GOT3 (cell line): ENCODE results near the gene LRRC8A.

Experiments used
- DNase-seq: peaks from one replicate; lab custom pipeline; 2025; ENCODE audit warnings: mixed read lengths; lab: John Stamatoyannopoulos, UW

The LRRC8A gene

GRCh38 chr9:128901822-128902221 lies 19.9 kb downstream of the LRRC8A start:
- DNase-seq = no peak

DNA sequence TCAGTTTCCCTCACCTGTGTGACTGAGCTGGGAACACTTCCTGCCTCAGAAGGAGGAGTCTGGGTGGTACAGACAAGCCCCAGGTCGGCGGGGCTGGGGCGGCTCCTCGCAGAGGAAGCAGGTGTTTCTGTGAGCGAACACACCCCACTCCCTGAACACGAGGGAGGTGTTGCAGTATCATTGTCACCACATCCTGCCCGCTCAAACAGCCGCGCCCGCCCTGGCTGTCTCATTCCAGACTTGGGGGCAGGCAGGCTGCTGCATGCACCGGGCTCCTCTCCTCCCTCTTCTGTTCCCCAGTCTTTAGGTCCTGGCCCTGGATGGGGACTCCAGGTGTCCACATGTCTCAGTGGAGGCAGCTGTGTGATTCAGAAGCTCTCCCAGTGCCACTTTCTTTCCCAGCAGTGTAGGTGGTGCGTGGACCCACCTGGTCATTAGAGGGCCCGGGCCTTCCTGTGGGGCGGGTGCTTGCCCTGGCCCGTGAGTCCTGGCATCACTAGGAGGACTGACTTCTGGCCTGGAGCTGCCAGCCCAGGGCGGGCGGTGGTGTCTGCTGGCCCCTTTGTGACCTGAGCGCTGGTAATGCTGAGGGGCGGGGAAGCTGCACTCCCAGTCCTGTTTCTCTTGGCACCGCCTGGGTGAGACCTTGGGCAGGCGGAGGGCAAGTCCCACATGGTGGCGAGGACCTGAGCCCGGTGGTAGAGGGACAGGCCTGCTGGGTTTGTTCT lies 20.6 kb downstream of the LRRC8A start:
- no peak for DNase-seq

GRCh38 chr9:128903079-128903461 lies 21.1 kb downstream of the LRRC8A start:
- DNase-seq = no peak

GRCh38 chr9:128903871-128904620 lies 22.1 kb downstream of the LRRC8A start:
- no peak for DNase-seq

- DNase-seq = no peak
These were observed 24.0 kb downstream of the LRRC8A start for GRCh38 chr9:128905964-128906363.

DNA sequence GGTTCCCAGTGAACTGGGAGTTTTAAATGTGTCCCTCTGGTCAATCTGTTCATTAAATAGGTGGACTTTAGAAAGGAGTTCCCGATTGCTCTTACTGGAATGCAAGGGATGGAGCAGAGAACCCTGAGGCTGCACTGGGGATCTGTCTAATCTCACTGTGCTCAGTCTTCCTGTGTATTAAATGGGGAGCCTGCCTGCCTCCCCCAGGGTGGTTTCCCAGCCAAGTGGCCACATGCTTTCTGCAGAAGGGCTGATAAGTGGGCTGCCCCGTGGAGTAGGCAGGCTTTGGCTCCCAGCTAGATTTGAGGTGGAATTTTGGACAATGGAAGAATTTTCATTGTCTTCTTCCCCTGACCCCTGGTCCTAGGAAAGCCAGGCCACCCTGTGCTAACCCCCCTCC lies 24.8 kb downstream of the LRRC8A start:
- no peak for DNase-seq

- DNase-seq = no peak
These were observed 26.4 kb downstream of the LRRC8A start for GRCh38 chr9:128908372-128908771.

- no peak for DNase-seq
These were observed 27.9 kb downstream of the LRRC8A start for GRCh38 chr9:128909859-128910258.

DNA sequence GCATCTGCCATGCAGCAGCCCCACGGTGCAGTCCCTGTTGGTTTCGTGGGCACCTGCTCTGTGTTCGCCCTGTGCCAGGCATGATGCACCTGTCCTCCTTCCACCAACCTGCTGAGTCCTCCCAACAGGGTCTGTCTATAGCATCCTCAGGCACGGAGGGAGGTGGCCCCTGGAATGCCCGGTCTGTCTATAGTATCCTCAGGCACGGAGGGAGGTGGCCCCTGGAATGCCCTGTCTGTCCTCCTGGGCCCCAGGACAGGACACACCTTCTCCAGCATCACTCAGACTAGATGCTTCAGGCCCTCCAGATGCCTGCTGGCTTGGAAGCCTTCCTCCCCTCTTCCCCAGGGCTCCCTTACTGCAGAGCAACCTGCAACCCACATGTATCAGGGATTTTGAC lies 29.0 kb downstream of the LRRC8A start:
- DNase-seq = no peak

DNA sequence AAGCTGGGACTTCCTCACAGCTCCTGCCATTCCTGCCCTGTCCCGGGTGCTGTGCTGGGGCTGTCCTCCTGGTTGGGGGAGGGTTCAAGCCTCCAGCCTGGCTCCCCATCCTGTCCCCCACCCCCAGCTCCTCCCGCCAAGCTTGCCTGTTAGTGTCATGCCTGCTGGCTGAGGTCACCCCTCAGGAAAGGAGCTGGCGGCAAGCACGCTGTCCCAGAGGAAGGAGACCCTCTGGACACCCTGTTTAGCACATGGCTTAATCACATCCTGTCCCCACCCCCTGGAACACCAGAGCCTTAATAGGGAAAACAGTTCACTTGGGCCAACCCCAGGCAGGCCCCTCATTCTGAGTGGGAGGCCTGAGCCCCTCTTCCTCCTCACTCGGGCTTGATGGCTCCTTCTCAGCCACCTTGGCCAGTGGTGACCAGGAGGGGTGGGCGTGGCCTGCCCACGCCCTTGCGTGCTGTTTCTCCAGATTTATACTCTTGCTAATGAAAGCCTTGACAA lies 29.6 kb downstream of the LRRC8A start:
- DNase-seq = no peak

GRCh38 chr9:128912270-128912853 lies 30.4 kb downstream of the LRRC8A start:
- DNase-seq = no peak

DNA sequence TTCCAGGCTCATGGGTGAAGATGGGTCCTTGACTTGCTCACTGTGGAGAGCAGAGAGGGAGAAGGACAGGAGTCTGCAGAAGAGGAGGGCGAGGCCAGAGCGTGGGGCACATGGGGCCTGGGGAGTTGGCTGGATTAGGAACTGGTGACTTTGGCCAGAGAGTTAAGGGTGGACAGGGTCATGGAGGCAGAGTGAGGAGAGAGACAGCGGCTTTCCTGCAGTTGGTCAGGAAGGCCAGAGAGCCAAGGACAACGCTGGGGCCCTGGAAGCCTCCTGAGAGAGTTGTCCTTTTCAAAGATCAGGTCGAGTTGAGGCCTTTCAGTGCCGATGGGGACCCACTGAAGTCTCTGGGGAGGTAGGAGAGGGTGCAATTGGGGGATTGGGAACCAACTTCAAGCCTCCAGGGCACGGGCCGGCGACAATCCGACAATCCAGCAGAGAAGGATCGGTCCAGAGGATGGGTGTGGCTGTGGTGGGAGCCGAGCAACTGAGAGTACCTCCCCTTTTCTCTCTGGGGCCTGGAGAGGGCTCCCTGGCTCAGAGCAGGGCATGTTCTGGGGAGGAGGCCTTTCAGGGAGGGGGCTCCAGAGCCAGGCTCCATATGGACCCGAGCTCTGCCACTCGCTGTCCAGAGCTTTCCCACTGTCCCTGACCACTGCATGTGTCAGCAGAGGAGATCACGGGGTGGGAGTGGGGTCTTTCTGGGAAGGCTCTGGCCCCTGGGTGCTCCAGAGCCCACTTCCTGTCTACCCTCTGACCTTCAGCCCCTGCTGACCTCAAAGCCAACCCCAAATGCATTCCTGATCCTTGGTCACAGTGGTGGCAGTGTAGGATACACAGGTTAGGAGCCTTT lies 31.3 kb downstream of the LRRC8A start:
- no peak for DNase-seq

GRCh38 chr9:128913995-128914772 lies 32.3 kb downstream of the LRRC8A start:
- no peak for DNase-seq

DNA sequence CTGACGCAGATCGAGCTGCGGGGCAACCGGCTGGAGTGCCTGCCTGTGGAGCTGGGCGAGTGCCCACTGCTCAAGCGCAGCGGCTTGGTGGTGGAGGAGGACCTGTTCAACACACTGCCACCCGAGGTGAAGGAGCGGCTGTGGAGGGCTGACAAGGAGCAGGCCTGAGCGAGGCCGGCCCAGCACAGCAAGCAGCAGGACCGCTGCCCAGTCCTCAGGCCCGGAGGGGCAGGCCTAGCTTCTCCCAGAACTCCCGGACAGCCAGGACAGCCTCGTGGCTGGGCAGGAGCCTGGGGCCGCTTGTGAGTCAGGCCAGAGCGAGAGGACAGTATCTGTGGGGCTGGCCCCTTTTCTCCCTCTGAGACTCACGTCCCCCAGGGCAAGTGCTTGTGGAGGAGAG lies 34.3 kb downstream of the LRRC8A start:
- DNase-seq = no peak

DNA sequence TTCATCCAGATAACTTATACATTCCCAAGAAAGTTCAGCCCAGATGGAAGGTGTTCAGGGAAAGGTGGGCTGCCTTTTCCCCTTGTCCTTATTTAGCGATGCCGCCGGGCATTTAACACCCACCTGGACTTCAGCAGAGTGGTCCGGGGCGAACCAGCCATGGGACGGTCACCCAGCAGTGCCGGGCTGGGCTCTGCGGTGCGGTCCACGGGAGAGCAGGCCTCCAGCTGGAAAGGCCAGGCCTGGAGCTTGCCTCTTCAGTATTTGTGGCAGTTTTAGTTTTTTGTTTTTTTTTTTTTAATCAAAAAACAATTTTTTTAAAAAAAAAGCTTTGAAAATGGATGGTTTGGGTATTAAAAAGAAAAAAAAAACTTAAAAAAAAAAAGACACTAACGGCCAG lies 34.8 kb downstream of the LRRC8A start:
- no peak for DNase-seq

DNA sequence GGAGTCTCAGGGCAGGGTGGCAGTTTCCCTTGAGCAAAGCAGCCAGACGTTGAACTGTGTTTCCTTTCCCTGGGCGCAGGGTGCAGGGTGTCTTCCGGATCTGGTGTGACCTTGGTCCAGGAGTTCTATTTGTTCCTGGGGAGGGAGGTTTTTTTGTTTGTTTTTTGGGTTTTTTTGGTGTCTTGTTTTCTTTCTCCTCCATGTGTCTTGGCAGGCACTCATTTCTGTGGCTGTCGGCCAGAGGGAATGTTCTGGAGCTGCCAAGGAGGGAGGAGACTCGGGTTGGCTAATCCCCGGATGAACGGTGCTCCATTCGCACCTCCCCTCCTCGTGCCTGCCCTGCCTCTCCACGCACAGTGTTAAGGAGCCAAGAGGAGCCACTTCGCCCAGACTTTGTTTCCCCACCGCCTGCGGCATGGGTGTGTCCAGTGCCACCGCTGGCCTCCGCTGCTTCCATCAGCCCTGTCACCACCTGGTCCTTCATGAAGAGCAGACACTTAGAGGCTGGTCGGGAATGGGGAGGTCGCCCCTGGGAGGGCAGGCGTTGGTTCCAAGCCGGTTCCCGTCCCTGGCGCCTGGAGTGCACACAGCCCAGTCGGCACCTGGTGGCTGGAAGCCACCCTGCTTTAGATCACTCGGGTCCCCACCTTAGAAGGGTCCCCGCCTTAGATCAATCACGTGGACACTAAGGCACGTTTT lies 35.4 kb downstream of the LRRC8A start:
- DNase-seq = no peak

DNA sequence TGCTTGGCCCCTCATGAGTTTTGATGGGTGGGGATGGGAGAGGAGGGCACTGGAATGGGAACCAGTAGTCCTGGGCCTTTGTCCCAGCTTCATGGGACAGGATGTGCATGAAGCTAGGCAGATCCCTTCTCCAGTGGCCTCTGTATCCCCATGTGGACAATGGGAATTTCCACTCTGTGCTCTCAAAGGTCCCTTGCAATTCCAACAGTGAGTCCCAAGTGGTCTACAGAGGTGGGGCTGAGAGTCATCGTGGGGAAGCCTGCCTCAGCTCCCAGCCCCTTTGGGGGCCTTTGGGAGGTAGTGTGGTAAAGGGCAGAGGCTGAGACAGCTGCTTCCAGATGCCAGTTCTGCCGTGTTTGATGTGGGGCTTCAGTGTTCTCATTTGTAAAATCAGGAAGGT lies 37.0 kb downstream of the LRRC8A start:
- DNase-seq = no peak

DNA sequence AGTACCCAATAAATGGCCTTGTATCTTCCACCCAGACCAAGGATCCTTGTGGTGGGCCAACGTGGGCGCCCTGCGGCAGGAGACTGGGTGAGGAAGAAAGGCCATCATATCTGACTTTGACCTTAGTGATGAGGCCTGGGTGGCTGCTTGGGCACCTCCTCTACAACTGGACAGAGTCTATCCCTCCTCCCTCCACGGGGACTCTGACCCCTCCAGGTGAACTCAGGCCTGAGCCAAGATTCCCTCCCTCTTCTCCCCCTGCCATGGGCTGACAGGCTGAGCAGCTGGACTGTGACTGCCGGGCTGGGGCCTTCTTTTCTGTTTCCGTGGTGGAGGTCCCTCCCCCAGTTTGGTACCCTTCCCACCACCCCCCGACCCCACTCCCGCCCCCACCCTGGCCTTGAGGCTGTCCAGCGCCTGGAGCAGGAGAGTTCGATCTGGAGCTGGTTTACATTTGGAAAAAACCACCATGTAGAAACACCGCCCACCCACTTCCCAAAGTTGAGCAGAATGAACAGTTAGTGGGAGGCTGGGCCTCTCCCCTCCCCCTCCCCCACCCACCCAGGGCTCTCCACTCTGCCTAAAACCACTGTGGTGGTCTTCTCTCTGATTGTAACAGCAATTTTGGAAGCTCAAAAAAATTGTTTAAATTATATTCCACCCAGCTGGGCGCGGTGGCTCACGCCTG lies 37.6 kb downstream of the LRRC8A start:
- no peak for DNase-seq

DNA sequence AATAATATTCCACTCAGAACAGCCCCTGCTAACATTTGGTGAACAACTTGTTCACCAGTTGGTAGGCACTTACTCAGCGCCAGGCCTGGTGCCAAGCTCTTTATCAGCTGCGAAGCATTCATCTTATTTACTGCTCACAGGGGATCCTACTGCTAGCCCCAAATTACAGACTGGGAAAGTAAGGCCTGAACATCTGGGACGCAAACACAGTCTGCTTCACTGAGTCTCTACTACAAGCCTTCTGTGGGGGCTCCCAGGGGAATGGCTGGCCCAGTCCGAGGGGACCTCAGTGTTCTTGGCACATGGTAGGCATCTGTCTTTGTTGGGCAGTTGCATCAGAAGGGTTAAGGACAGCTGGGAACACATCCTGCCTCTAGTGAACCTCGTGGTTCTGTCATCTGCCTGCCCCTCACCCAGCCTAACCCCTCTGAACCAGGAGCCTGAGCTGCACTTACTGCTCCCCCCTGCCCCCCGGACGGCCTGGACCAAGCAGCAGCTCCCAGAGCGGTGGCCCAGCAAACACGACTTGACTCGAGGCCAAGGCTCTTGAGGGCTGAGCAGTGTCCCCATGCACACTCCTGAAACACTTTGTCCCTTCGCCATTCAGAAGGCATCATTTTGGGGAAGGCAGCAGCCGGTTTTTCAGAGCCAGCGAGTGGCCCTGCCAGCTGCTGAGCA lies 38.6 kb downstream of the LRRC8A start, which contains the start of gene PHYHD1:
Gene PHYHD1, plus strand, starts transcription at position 602 of the 678 bp plus-strand sequence. CDS start 1,342 bp downstream, outside the sequence.
- no peak for DNase-seq
